WI38 (cell line): ENCODE data around the gene C14orf39.

Experiments
- H3K4me3 ChIP-seq: 2 replicates; pipeline ENCODE4 v1.5.1; 2011; ENCODE audit warnings: low read depth, mild to moderate bottlenecking, control low read depth, low read length
- TF ChIP-seq, protein P1 (sequence below): IDR thresholded peaks from 2 replicates; pipeline ENCODE4 v1.5.1; 2012; ENCODE audit warnings: low read depth, mild to moderate bottlenecking, control low read depth, low read length

Gene C14orf39

GRCh38 chr14:60396718-60397343, 89.0 kb downstream of the C14orf39 start:
- TF ChIP-seq, protein P1, sequence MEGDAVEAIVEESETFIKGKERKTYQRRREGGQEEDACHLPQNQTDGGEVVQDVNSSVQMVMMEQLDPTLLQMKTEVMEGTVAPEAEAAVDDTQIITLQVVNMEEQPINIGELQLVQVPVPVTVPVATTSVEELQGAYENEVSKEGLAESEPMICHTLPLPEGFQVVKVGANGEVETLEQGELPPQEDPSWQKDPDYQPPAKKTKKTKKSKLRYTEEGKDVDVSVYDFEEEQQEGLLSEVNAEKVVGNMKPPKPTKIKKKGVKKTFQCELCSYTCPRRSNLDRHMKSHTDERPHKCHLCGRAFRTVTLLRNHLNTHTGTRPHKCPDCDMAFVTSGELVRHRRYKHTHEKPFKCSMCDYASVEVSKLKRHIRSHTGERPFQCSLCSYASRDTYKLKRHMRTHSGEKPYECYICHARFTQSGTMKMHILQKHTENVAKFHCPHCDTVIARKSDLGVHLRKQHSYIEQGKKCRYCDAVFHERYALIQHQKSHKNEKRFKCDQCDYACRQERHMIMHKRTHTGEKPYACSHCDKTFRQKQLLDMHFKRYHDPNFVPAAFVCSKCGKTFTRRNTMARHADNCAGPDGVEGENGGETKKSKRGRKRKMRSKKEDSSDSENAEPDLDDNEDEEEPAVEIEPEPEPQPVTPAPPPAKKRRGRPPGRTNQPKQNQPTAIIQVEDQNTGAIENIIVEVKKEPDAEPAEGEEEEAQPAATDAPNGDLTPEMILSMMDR = no peak
- no peak overlapping the region for H3K4me3 ChIP-seq
